Raji (cell line): Measurements from ENCODE around the gene DLX2.

Experiments
- POLR2A ChIP-seq: IDR thresholded peaks from 2 replicates; pipeline ENCODE4 v1.6.1; 2011; ENCODE audit warnings: low read depth, low read length, control low read depth; ENCODE audit not compliant: insufficient read depth

The DLX2 gene

DNA sequence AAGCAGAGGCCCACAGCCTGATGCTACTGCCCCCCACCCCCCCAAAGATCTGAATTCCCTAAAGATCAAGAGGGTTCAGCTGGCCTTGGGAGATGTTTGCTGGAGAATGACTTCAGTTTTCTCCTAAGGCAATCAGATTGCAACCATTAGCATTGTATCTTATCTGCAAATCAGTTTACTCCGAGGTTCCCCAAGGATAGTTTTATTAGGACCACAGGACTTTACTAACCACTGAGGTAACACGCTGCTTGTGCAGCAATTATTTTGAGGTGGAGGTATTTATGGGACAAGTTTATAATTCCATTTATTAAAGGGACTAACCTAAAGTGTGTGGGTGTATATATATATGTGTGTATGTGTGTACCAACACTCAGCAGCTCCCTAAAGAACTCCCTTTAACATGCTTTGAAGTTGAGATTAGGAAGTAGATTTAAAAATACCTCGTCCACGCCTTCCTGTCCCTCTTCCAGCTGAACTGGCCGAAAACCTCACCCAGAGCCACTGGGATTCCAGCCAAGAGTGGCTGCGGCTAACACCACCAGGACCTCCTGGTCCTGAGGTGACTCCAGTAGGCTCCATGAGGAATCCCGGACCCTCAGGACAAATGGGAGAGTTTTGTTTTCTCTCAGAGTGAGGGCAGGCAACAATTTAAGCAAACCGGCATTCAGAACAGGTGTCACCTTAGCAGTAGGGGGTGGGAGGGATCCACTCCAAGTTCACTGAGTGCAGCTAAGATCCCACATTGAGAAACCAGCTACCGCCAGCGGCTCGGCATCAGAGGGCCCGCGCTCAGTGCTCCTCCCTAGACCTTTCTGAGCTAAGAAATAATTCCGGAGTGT is 20.4 kb downstream of the DLX2 start:
- no peak for TF ChIP-seq POLR2A

DNA sequence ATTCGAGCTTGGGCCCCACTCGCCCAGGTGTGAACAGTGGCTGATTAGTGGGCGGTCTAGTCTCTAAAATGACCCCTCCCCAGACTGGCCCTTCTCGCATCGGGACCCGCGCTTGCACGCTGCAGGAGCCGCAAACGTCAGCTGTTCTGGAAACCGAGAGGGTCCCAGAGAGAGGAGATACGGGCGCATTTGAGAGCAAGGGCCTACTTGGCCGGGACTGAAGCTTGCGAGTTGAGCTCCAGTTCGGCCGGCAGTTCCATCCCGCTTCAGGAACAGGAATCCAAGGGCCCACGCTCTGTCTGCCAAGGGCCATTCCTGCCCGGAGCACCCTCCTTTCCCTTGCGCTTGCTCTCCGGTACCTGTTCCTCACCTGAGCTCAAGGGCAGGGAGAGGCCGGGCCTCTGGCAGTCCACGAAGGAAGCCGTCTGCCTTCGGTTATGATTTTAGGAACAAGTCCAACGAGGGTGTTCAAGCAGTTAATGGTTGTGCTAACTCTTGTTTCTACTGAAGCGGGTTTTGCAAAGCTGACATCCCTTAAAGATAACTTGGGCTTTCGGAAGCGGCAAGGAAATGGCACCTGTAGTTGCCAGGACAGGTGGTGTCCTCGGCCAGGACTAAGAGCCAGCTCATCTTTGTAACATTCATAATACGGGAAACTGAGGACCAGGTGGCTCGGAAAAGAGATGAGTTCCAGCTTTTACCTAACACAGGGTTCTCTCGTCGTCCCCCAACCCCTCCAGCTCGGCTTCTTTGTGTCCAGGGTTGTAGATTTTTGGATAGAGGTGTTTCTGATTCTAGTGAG is 21.3 kb downstream of the DLX2 start:
- no peak for TF ChIP-seq POLR2A

- TF ChIP-seq POLR2A = no peak
Measured at GRCh38 chr2:172080641-172081220, 22.0 kb downstream of the DLX2 start.

- TF ChIP-seq POLR2A = no peak
Measured at GRCh38 chr2:172079838-172080640, 22.7 kb downstream of the DLX2 start.

GRCh38 chr2:172079416-172079815 is 23.3 kb downstream of the DLX2 start:
- TF ChIP-seq POLR2A = no peak

- TF ChIP-seq POLR2A = no peak
Measured at GRCh38 chr2:172074254-172074653, 28.4 kb downstream of the DLX2 start.

GRCh38 chr2:172073518-172073917 is 29.2 kb downstream of the DLX2 start:
- TF ChIP-seq POLR2A = no peak

- no peak for TF ChIP-seq POLR2A
Measured at GRCh38 chr2:172072706-172073105, 30.0 kb downstream of the DLX2 start.

- no peak for TF ChIP-seq POLR2A
Measured at GRCh38 chr2:172072303-172072702, 30.4 kb downstream of the DLX2 start.

DNA sequence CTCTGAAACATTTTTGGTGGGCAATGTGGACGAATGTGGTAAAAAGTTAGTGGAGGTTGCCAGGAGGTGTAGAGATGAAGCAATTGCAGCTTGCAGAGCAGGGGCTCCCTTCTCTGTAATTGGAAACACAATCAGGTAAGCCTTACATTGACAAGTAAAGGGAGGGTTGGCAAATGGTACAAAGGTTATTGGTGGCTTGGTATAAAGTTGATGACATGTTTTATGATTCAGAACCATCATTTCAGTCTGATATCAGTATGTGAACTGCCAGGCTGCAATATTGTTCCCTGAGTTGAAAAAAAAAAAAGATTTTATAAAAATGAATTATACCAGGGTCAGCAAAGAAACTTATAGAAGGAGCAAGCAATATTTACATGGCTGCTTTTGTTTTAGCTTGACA is 31.8 kb downstream of the DLX2 start:
- TF ChIP-seq POLR2A = no peak

GRCh38 chr2:172066394-172066886 is 36.3 kb downstream of the DLX2 start:
- no peak for TF ChIP-seq POLR2A

GRCh38 chr2:172065111-172065510 is 37.6 kb downstream of the DLX2 start:
- no peak for TF ChIP-seq POLR2A

- TF ChIP-seq POLR2A = no peak
Measured at GRCh38 chr2:172063446-172063845, 39.3 kb downstream of the DLX2 start.

DNA sequence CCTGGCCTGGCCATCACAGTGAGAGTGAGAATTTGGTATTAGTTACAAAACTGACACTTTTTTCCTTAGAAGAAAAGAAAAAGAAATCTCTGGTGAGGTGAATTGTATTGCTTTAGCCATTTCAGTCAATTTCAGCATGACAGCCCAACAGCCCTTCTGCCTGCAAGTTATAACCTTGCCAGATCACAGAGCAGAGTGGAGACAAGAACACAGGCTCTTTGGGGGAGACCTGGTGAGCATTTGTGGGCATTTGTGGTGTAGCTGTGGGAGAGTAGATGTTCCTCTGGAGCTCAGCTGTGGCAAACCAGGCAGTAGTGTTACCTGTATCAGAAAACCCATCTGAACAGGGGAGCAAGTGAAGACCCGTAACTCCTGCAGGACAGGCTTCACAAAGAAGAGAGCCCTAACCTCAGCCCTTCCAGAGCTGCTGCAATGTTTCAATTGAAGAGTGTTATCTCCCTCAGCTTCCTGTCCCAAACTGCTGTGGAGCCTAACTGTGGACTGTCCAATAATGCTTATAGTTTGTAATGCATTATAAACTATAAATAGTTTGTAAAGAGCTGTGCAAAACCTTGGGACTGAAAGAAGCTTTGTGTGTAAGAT is 40.2 kb downstream of the DLX2 start:
- no peak for TF ChIP-seq POLR2A
